ENCODE results near the gene MRPS11.

The MRPS11 gene

DNA sequence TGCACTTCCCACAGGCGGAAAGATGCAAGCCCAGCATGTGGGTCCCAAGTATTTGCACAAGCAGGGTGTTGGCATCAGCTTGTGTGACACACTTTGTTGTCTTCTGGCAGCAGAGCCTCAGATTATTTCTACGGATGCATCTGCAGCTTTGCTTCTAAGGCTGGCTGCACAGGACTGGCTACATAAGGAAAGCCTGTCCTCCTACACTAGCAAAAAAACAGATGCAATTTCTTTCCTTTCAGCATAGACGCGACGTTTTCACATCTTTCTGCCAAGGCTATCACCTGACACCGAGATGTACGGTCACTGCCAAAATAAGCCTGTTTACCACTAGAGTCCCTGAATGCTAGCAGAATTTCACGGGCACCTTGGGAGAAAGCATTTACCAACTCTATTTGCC is 13.5 kb downstream of the MRPS11 start:
- no peak overlapping the region for H2AFZ ChIP-seq (ENCODE audit: low read depth)
- H3K9ac ChIP-seq, result no peak overlapping the region
- H3K27me3 ChIP-seq (ENCODE audit: insufficient read depth, low read depth), result no peaks in the 10 kb centered on the region
- TF ChIP-seq, protein P1, sequence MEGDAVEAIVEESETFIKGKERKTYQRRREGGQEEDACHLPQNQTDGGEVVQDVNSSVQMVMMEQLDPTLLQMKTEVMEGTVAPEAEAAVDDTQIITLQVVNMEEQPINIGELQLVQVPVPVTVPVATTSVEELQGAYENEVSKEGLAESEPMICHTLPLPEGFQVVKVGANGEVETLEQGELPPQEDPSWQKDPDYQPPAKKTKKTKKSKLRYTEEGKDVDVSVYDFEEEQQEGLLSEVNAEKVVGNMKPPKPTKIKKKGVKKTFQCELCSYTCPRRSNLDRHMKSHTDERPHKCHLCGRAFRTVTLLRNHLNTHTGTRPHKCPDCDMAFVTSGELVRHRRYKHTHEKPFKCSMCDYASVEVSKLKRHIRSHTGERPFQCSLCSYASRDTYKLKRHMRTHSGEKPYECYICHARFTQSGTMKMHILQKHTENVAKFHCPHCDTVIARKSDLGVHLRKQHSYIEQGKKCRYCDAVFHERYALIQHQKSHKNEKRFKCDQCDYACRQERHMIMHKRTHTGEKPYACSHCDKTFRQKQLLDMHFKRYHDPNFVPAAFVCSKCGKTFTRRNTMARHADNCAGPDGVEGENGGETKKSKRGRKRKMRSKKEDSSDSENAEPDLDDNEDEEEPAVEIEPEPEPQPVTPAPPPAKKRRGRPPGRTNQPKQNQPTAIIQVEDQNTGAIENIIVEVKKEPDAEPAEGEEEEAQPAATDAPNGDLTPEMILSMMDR (conservative IDR thresholded peaks at IDR 0.05; ENCODE audit: low read depth, low read length), result no peak
- H3K36me3 ChIP-seq (ENCODE audit: insufficient read depth), result no peaks in the 10 kb centered on the region
- H3K27ac ChIP-seq, result no peak overlapping the region
- no peaks in the 10 kb centered on the region for H4K20me1 ChIP-seq (ENCODE audit: insufficient read depth)
- no peaks in the 10 kb centered on the region for H3K79me2 ChIP-seq (ENCODE audit: insufficient read depth, low read depth)
- H3K4me3 ChIP-seq (IDR thresholded peaks at IDR 0.05; ENCODE audit: insufficient read depth, low read depth, low read length), result no peak overlapping the region
- H3K4me1 ChIP-seq (ENCODE audit: low read depth, poor library complexity, severe bottlenecking), result peaks cover 9% of the 10 kb centered on the region
- H3K4me2 ChIP-seq, result no peak overlapping the region

DNA sequence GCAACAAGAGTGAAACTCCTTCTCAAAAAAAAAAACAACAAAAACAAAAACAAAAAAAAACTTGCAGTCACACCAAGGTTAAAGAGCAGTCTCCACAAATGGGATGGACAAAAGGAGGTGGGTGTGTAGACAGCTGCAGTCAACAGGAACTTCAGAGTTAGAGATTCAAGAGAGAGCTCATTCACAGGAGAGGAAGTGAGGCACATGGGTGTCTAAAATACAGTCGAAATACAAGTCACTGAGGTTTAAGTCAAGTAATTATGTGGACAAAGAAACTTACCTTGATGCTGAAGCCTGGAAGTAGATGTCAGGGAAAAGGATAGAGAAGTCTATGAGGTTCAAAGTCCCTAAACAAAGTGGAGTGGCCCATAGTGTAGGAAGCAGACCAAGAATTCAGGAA is 14.8 kb downstream of the MRPS11 start:
- Histone ChIP-seq H3K4me1 (ENCODE audit: low read depth, poor library complexity, severe bottlenecking) (no peaks in the 10 kb centered on the region), H3K27ac (no peak overlapping the region)

DNA sequence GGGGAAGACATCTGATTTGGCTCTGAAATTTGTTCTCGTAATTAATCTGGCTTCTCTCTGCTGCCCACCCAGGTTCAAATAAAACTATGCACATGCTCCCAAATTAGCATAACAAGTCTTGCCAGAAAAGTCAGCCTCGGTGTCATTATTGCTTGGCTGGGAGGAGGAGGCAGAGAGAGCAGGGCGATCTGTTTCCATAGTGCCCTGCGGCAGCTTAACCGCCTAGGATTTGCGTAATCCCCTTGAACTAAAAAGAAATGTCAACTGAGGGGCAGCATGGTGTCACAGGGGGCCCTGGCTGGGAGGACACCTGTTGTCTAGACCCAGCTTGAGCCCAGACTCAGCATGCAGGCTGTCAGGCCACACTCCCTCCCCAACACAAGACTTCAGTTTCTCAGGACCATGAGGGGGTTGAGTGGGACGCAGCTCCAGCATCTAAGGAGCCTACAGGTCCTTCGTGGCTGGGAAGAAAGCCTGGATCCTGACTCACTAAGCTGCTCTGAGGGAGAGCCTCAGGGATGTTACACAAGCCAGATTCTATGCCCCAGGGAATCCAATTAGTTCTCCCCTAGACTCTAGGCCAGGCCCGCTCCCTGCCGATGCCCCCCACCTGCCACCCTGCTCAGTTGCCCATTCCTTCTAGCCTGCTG is 17.3 kb downstream of the MRPS11 start:
- Histone ChIP-seq H3K27ac (no peak overlapping the region), H3K27me3 (ENCODE audit: insufficient read depth, low read depth) (no peaks in the 10 kb centered on the region), H3K4me3 (IDR thresholded peaks at IDR 0.05; ENCODE audit: insufficient read depth, low read depth, low read length) (no peak overlapping the region), H3K4me1 (ENCODE audit: low read depth, poor library complexity, severe bottlenecking) (no peaks in the 10 kb centered on the region), H3K36me3 (ENCODE audit: insufficient read depth) (no peaks in the 10 kb centered on the region), H3K79me2 (ENCODE audit: insufficient read depth, low read depth) (no peaks in the 10 kb centered on the region), H3K4me2 (no peak overlapping the region), H3K9ac (no peak overlapping the region), H2AFZ (ENCODE audit: low read depth) (no peak overlapping the region), H4K20me1 (ENCODE audit: insufficient read depth) (no peaks in the 10 kb centered on the region)
- TF ChIP-seq, protein P1 (conservative IDR thresholded peaks at IDR 0.05; ENCODE audit: low read depth, low read length), result no peak

More for the DNA sequence above, 14.8 kb downstream of the MRPS11 start:
- H3K4me3 ChIP-seq (IDR thresholded peaks at IDR 0.05; ENCODE audit: insufficient read depth, low read depth, low read length), result no peak overlapping the region
- H4K20me1 ChIP-seq (ENCODE audit: insufficient read depth), result no peaks in the 10 kb centered on the region
- H3K4me2 ChIP-seq, result no peak overlapping the region
- no peak overlapping the region for H2AFZ ChIP-seq (ENCODE audit: low read depth)
- no peaks in the 10 kb centered on the region for H3K79me2 ChIP-seq (ENCODE audit: insufficient read depth, low read depth)
- TF ChIP-seq, protein P1 (conservative IDR thresholded peaks at IDR 0.05; ENCODE audit: low read depth, low read length), result no peak
- H3K36me3 ChIP-seq (ENCODE audit: insufficient read depth), result no peaks in the 10 kb centered on the region
- H3K27me3 ChIP-seq (ENCODE audit: insufficient read depth, low read depth), result no peaks in the 10 kb centered on the region
- no peak overlapping the region for H3K9ac ChIP-seq

GRCh38 chr15:88487178-88487795 is 19.8 kb downstream of the MRPS11 start:
- H4K20me1 ChIP-seq (ENCODE audit: insufficient read depth), result no peaks in the 10 kb centered on the region
- H3K4me2 ChIP-seq, result no peak overlapping the region
- no peaks in the 10 kb centered on the region for H3K36me3 ChIP-seq (ENCODE audit: insufficient read depth)
- no peaks in the 10 kb centered on the region for H3K4me1 ChIP-seq (ENCODE audit: low read depth, poor library complexity, severe bottlenecking)
- TF ChIP-seq, protein P1 (conservative IDR thresholded peaks at IDR 0.05; ENCODE audit: low read depth, low read length), result no peak
- no peak overlapping the region for H3K4me3 ChIP-seq (IDR thresholded peaks at IDR 0.05; ENCODE audit: insufficient read depth, low read depth, low read length)
- H2AFZ ChIP-seq (ENCODE audit: low read depth), result no peak overlapping the region
- H3K79me2 ChIP-seq (ENCODE audit: insufficient read depth, low read depth), result no peaks in the 10 kb centered on the region
- no peaks in the 10 kb centered on the region for H3K27me3 ChIP-seq (ENCODE audit: insufficient read depth, low read depth)
- H3K9ac ChIP-seq, result no peak overlapping the region
- H3K27ac ChIP-seq, result no peak overlapping the region
